ENCODE results near the gene TMEM88. TPM values are rescaled to one million over a fixed set of nuclear protein-coding genes. Genes with fewer than 3 reads are reported as not detected.

Gene TMEM88
- total and polyA plus RNA-seq, 2 of the 13 experiments (the other 11 are each of a cell fraction or from before 2014, with no cell fraction given), result 0.31 to 0.66 TPM

DNA sequence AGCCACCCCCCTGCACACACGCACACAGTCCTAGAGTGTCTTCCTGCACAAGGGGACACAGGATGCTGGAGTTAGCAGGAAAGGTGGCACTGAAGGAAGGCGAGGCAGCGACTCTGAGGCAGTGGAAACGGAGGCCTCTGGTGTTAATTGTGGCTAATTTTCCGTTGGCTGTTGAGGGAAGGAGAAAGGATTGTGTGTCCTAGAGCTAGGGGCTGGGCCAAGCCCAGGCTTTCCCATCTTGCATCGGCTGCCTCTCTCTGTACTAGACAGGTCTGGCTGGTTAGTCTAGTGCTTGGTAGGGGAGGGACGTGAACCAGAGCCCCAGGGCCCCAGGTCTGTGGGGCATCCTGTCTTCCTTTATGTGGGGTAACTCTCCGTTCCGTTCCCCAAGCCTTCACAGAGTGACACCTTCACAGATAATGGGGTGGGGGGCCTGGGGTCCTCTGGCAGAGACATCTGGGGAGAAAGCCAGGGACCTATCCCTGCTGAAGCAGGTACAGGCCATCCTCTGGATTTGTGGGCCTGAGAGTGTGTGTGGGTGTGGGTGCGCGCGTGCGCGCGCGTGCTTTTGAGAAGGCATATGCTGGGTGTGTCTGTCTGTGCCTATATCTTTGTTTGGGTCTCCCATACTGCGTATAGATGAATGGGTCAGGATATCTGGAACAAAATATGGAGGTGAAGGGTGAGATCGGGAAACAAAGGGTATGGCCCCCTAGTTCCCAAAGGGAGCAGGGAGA, 33.5 kb downstream of the TMEM88 start, which contains the start of gene CHD3 (continued):
- TF ChIP-seq, protein P1, sequence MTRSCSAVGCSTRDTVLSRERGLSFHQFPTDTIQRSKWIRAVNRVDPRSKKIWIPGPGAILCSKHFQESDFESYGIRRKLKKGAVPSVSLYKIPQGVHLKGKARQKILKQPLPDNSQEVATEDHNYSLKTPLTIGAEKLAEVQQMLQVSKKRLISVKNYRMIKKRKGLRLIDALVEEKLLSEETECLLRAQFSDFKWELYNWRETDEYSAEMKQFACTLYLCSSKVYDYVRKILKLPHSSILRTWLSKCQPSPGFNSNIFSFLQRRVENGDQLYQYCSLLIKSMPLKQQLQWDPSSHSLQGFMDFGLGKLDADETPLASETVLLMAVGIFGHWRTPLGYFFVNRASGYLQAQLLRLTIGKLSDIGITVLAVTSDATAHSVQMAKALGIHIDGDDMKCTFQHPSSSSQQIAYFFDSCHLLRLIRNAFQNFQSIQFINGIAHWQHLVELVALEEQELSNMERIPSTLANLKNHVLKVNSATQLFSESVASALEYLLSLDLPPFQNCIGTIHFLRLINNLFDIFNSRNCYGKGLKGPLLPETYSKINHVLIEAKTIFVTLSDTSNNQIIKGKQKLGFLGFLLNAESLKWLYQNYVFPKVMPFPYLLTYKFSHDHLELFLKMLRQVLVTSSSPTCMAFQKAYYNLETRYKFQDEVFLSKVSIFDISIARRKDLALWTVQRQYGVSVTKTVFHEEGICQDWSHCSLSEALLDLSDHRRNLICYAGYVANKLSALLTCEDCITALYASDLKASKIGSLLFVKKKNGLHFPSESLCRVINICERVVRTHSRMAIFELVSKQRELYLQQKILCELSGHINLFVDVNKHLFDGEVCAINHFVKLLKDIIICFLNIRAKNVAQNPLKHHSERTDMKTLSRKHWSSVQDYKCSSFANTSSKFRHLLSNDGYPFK (CRISPR knock-in tag; IDR thresholded peaks at IDR 0.05; ENCODE audit: borderline replicate concordance), result peak; percentile 55; the same call in 1 of the 2 replicates
- 0 out of 2 replicates have a peak, but pooled peaks have one; percentile 5 for TF ChIP-seq CBFB (CRISPR knock-in tag; IDR thresholded peaks at IDR 0.05)
- TF ChIP-seq STAT5B (CRISPR knock-in tag; IDR thresholded peaks at IDR 0.05), result peak; percentile 5; the same call in 1 of the 2 replicates
- no peak for TF ChIP-seq ZNF235 (CRISPR knock-in tag; IDR thresholded peaks at IDR 0.05; ENCODE audit: borderline replicate concordance)
- no peak for TF ChIP-seq PLSCR1 (CRISPR knock-in tag; IDR thresholded peaks at IDR 0.05; ENCODE audit: borderline replicate concordance)
- TF ChIP-seq, protein P2, sequence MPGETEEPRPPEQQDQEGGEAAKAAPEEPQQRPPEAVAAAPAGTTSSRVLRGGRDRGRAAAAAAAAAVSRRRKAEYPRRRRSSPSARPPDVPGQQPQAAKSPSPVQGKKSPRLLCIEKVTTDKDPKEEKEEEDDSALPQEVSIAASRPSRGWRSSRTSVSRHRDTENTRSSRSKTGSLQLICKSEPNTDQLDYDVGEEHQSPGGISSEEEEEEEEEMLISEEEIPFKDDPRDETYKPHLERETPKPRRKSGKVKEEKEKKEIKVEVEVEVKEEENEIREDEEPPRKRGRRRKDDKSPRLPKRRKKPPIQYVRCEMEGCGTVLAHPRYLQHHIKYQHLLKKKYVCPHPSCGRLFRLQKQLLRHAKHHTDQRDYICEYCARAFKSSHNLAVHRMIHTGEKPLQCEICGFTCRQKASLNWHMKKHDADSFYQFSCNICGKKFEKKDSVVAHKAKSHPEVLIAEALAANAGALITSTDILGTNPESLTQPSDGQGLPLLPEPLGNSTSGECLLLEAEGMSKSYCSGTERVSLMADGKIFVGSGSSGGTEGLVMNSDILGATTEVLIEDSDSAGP (CRISPR knock-in tag; IDR thresholded peaks at IDR 0.05; ENCODE audit: borderline replicate concordance), result peak; percentile 39; the same call in 1 of the 2 replicates
- peak; percentile 67; the same call in 1 of the 2 replicates for TF ChIP-seq ZNF619 (CRISPR knock-in tag; IDR thresholded peaks at IDR 0.05)
- no peak for TF ChIP-seq KLF16 (CRISPR knock-in tag; IDR thresholded peaks at IDR 0.05)
- no peak for TF ChIP-seq CEBPB (IDR thresholded peaks at IDR 0.05; ENCODE audit: borderline replicate concordance, low read depth, low read length)
- peak; percentile 12; the same call in 1 of the 2 replicates for TF ChIP-seq SALL1 (CRISPR knock-in tag; IDR thresholded peaks at IDR 0.05)
- no peak for TF ChIP-seq HDAC6 (IDR thresholded peaks at IDR 0.05; ENCODE audit: low read depth, low read length)
- 0 out of 2 replicates have a peak, but pooled peaks have one; percentile 35 for TF ChIP-seq ZSCAN31 (CRISPR knock-in tag; IDR thresholded peaks at IDR 0.05; ENCODE audit: low read depth)
- no peak for TF ChIP-seq PHF20 (CRISPR knock-in tag; IDR thresholded peaks at IDR 0.05)
- no peak for TF ChIP-seq ZSCAN20 (CRISPR knock-in tag; IDR thresholded peaks at IDR 0.05; ENCODE audit: borderline replicate concordance)
- TF ChIP-seq, protein P3, sequence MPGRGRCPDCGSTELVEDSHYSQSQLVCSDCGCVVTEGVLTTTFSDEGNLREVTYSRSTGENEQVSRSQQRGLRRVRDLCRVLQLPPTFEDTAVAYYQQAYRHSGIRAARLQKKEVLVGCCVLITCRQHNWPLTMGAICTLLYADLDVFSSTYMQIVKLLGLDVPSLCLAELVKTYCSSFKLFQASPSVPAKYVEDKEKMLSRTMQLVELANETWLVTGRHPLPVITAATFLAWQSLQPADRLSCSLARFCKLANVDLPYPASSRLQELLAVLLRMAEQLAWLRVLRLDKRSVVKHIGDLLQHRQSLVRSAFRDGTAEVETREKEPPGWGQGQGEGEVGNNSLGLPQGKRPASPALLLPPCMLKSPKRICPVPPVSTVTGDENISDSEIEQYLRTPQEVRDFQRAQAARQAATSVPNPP (CRISPR knock-in tag; IDR thresholded peaks at IDR 0.05), result no peak
- no peak for TF ChIP-seq PTBP1 (IDR thresholded peaks at IDR 0.05; ENCODE audit: low read depth, low read length, poor library complexity, severe bottlenecking)
- TF ChIP-seq AHR (CRISPR knock-in tag; IDR thresholded peaks at IDR 0.05), result no peak
- no peak for TF ChIP-seq HNRNPL (IDR thresholded peaks at IDR 0.05; ENCODE audit: low read depth, low read length)
- TF ChIP-seq TMF1 (CRISPR knock-in tag; IDR thresholded peaks at IDR 0.05; ENCODE audit: low read depth), result 0 out of 2 replicates have a peak, but pooled peaks have one; percentile 24

Data from HepG2 (cell line).